Measurements from ENCODE around the gene SRP14.

DNA sequence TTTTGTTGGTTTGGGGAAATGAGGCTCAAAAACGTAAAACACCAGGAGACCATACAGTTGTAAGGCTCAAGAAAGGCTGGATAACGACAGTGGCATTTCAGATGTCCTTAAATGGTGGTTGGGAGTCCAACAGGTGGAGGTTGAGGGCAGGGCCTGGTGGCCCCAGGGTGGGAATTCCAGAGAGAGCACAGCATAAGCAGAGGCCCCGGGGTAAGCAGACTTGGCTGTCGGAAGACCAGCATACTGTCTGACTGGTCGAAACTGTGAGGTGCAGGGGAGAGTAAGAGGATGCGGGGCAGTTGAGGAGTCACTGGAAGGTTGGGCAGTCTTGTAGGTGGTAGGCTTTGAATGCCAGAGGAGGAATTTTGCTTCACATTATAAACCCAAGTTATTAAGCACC lies 48.3 kb downstream of the SRP14 start:
- TF ChIP-seq, protein P1, sequence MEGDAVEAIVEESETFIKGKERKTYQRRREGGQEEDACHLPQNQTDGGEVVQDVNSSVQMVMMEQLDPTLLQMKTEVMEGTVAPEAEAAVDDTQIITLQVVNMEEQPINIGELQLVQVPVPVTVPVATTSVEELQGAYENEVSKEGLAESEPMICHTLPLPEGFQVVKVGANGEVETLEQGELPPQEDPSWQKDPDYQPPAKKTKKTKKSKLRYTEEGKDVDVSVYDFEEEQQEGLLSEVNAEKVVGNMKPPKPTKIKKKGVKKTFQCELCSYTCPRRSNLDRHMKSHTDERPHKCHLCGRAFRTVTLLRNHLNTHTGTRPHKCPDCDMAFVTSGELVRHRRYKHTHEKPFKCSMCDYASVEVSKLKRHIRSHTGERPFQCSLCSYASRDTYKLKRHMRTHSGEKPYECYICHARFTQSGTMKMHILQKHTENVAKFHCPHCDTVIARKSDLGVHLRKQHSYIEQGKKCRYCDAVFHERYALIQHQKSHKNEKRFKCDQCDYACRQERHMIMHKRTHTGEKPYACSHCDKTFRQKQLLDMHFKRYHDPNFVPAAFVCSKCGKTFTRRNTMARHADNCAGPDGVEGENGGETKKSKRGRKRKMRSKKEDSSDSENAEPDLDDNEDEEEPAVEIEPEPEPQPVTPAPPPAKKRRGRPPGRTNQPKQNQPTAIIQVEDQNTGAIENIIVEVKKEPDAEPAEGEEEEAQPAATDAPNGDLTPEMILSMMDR (IDR thresholded peaks at IDR 0.05), result no peak
- TF ChIP-seq POLR2A (IDR thresholded peaks at IDR 0.05), result no peak
